DND-41 (cell line): ENCODE data around the gene VASH2.

Experiments
- EZH2 ChIP-seq: IDR thresholded peaks from 3 replicates; pipeline ENCODE4 v1.6.1; 2012; ENCODE audit warnings: borderline replicate concordance, low read depth, mild to moderate bottlenecking, moderate library complexity, low read length, inconsistent platforms; ENCODE audit not compliant: severe bottlenecking
- TF ChIP-seq, protein P1 (sequence below): IDR thresholded peaks from 2 replicates; pipeline ENCODE4 v1.5.1; 2012; ENCODE audit warnings: borderline replicate concordance, low read length, moderate library complexity, mild to moderate bottlenecking; ENCODE audit not compliant: poor library complexity, severe bottlenecking; ENCODE audit errors: extremely low read depth

DNA sequence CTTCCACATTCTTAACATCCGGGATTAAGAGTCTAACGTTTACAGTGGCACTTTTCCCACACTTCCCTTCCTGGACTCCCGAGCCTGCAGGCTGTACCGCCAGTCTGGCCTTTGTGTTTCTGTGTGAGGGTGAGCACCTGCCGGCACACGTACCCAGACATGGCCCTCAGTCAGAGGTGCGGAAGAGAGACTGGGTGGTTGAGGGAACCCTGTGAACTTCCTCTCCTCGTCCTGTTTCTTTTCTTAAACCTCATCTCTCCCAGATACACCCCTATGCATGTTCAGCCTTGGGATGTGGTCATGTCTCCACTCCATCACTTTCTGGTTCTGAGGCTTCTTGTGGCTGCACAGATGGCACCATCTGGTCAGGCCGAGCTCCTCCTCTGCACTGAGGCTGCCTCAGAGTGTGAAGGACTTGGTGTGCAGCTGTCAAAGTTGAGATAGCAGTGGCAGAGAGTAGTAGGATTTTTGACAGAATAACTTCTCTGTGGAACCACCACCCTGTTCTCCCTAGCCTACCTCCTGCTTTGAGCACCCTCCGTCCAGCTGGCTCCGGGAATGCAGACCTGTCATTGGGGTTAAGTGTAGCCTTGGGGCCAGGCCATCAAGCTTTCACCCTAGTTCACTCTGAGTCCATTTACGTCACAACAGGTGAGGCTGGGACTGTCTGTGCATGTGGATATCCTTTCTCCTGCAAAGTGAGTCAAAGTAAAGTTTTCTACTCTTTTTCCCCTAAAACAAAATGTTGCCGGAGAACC is 31.4 kb downstream of the VASH2 start:
- TF ChIP-seq, protein P1, sequence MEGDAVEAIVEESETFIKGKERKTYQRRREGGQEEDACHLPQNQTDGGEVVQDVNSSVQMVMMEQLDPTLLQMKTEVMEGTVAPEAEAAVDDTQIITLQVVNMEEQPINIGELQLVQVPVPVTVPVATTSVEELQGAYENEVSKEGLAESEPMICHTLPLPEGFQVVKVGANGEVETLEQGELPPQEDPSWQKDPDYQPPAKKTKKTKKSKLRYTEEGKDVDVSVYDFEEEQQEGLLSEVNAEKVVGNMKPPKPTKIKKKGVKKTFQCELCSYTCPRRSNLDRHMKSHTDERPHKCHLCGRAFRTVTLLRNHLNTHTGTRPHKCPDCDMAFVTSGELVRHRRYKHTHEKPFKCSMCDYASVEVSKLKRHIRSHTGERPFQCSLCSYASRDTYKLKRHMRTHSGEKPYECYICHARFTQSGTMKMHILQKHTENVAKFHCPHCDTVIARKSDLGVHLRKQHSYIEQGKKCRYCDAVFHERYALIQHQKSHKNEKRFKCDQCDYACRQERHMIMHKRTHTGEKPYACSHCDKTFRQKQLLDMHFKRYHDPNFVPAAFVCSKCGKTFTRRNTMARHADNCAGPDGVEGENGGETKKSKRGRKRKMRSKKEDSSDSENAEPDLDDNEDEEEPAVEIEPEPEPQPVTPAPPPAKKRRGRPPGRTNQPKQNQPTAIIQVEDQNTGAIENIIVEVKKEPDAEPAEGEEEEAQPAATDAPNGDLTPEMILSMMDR: no peak
- no peak for TF ChIP-seq EZH2
